ENCODE measurements around the gene DICER1.

DICER1 gene

DNA sequence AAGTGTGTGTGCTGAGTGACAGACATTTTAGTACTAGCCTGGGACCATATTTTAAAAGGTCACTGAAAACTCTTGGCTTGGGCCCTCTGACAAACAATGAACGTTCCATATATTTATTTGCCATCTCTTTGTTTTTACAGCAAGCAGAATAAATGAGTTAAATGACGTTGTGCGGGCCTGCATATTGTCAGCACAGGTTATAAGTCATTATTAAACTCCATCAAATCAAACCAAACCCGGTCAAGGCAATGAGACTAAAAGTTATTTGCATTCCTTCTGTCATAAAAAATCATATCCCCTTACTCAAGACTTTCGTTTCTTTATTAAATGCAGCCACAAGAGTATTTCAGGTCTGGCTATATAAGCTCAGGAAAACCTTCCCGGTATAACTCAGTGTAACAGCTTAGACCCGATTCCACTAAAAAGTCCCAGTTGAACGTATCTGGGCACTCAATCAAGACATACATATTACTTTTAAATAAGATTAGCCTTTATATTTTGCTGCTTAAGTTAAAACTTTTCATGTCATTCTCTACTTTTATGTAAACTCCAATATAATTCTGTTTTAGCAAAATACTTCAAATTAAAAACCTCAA is 84.9 kb downstream of the DICER1 start:
- no peak for DNase-seq

DNA sequence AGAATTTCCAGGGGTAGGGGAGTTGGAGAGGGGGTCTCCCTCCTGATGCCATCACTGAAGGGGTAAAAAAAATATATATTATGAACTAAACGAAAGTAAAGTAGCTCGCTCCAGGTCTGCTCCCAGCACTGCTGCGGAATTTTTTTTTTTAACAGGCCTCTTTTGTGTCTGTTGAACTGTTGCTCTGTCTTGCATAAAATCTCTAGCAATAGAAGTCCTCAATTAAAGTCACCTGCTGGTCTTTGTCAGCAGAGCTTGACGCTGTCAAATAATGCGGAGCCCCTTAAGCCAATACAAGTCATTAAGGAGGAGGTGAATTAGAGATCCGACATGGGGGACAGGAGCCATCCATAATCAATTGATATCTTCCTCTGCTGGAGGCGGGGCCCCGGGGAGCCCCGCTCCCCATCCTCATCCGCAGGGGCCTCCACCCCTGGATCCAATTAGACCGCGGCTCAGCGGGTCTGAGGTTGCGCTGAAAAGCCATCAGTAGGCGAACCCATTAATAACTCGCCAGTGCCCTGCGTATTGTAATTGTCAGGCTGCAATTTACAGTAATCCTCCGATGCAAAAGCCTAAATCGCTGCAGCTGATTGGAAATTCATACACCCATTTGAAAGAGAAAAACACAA is 85.6 kb downstream of the DICER1 start:
- DNase-seq, result no peak

- no peak for DNase-seq
Measured at GRCh38 chr14:95070748-95071435, 86.4 kb downstream of the DICER1 start.

GRCh38 chr14:95069547-95069946 is 87.8 kb downstream of the DICER1 start:
- no peak for DNase-seq

GRCh38 chr14:95069018-95069417 is 88.3 kb downstream of the DICER1 start:
- no peak for DNase-seq

- no peak for DNase-seq
Measured at GRCh38 chr14:95068521-95068920, 88.8 kb downstream of the DICER1 start.

- DNase-seq, result no peak
Measured at GRCh38 chr14:95068080-95068479, 89.2 kb downstream of the DICER1 start.

DNA sequence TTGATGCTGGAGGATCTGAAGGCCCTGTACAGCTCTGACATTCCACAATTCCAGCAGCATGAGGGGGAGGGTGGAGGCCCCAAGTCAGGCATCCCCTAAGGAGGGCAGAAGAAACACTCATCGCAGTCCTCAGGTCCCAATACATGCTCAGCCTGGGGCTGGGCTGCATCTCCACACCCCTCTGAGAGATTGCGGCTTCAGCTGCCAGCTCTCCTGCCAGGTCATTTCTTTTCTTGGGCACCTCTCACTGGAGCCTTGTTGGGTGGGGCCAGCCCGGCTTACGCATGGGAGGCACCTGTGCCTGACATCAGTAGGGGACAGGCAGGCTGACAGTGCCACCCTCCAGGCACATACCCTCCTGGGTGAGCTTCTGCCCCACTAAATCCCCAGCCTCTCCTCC is 89.8 kb downstream of the DICER1 start:
- DNase-seq, result no peak

DNA sequence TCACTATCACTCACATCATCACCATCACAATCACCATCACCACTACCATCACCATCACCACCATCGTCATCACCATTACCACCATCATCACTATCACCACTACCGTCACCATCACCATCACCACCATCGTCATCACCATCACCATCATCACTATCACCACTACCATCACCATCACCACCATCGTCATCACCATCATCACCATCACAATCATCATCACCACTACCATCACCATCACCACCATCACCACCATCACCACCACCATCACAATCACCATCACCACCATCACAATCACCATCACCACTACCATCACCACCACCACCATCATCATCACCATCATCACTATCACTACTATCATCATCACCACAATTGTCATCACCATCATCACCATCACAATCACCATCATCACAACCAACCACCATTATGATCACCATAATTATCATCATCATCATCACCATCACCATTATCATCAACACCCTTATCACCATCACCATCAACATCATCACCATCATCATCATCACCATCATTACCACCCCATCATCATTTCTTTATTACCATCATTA is 90.8 kb downstream of the DICER1 start:
- DNase-seq, result no peak

DNA sequence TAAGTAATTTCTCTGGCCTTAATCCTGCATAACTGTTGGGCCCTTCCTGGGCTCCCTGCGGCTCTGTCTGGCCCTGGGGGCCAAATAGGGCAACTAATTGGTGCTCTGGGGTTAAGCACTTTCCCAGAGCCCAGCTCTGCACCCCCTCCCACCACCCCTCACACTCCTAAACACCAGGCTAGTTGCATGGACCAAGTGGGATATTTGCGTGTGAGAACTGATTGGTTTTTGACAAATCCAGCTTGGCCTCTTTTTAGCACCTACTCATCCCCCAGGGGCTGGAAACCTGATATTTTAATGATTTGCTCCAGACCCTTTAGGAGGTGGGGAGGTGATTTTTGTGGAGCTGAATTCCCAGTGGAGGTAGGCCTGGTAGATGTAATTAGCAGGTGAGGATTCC is 91.9 kb downstream of the DICER1 start:
- no peak for DNase-seq

DNA sequence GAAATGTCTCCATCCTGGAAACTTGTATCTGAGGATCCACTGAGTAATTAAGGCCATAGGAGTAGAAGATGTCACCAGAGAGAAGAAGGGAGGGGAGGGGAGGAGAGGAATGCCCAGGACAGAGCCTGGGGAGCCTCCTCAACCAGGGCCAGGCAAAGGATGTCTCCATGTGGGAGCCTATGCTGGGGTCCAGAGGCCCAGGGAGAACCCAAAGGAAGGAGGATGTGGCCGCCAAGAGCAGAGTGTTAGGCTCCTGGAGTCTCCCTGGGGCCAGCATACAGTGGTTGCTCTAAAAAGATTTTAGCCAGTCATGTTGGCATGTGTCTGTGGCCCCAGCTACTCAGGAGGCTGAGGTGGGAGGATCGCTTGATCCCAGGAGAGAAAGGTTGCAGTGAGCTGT is 92.6 kb downstream of the DICER1 start:
- DNase-seq, result no peak

GRCh38 chr14:95064256-95064655 is 93.1 kb downstream of the DICER1 start:
- DNase-seq, result no peak

- DNase-seq, result no peak
Measured at GRCh38 chr14:95063391-95063790, 93.9 kb downstream of the DICER1 start.

DNA sequence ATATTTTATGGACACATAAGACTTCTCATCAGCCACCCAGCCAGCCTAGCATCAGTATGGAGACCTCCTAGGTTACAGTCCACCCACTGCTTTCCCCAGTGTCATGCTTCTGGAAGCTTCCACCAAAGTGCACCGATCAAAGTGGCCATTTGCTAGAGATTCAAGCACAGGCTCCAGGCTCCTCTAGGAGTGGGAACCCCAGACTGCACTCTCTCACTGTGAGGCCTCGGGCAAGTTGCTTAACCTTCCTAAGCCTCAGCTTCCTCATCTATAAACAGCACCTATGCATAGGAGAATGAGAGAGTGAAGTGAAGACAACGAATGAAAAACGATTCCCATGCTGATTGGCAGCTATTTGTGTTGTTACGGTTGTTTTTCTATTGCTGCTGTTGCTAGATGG is 94.4 kb downstream of the DICER1 start:
- DNase-seq, result no peak

DNA sequence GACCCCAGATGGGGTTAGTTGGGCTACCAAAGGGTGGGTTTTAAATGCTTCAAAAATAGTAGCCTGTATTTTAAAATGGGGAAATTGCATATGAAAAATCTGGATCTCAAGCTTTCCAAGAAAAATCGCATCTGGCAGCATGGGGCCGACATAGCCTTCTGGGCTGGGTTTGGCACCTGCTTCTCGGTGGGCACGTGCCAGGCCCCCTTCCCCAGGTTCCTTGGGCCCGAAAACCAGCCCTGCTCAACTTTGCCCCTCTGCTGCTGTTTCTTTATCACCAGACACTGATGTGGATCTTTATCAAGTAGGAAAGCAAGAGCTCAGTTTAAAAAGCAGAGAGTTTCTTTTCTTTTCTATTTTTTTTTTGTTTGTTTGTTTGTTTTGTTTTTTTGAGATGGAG is 95.1 kb downstream of the DICER1 start:
- no peak for DNase-seq

- DNase-seq, result no peak
Measured at GRCh38 chr14:95061317-95062093, 95.8 kb downstream of the DICER1 start.

DNA sequence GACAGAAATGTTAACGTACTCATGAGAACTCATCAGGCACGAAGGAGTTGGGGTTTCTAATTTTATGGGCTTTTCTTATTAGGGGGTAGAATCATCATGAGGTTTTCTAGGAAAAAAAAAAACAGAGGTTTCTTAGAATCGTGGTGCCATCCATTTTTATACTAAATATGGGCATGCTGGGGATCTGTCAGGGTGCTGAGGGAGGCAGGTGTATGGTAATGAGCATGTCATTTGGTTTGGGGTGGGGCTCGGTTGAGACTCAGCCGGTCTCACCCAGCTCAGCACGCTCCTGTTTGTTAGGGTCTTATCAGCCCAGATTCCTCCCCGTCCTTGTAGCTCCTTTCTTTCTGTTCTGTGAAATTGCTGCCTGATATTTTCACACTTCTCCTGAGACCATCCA is 98.2 kb downstream of the DICER1 start:
- no peak for DNase-seq

- no peak for DNase-seq
Measured at GRCh38 chr14:95058491-95058890, 98.8 kb downstream of the DICER1 start.

- no peak for DNase-seq
Measured at GRCh38 chr14:95057851-95058250, 99.5 kb downstream of the DICER1 start.

GRCh38 chr14:95057147-95057546 is 100.2 kb downstream of the DICER1 start:
- DNase-seq, result no peak

- no peak for DNase-seq
Measured at GRCh38 chr14:95056476-95056875, 100.9 kb downstream of the DICER1 start.

DNA sequence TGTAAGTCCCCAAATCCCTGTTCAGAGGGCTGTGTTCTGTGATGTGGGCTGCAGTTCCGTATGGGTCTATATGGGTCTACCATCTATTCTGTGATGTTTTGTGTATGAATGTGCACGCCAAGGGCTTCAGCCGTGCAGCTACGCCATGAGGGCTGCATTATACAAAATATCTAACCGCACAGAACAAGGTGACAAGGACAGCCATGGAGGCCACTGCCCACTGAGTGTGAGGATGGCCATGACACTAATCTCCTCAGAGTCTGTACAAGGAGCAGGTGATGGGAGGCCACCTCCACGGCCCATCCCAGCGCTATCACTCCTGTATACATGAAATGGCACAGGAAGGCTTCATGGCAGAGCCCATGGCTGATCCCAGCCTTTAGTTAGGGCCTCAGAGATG is 102.0 kb downstream of the DICER1 start:
- no peak for DNase-seq

Data from NCI-H187 treated with DMSO at 0.1 percent for 48 hours (cell line).